ENCODE data around the gene RBM8A.

- no peak for TF ChIP-seq CTCF (IDR thresholded peaks at IDR 0.05; ENCODE audit: insufficient read depth, low read depth, low read length)
- TF ChIP-seq EZH2 (IDR thresholded peaks at IDR 0.05; ENCODE audit: insufficient read depth, low read length) = no peak
Measured at GRCh38 chr1:145959333-145959732, 32.0 kb upstream of the RBM8A start.

All from astrocyte (in vitro differentiated cells and primary cell).